ENCODE measurements around the gene LRRC4. TPM values are rescaled to one million over a fixed set of nuclear protein-coding genes. Genes with fewer than 3 reads are reported as not detected.

Gene LRRC4
- total RNA-seq, 2 donors from 2014 or later: 0.17 to 1.9 TPM

- Histone ChIP-seq H3K36me3 (no peaks in the 10 kb centered on the region), H3K9ac (ENCODE audit: low read depth in 2 of 2, low read length in 2 of 2) (no peak overlapping the region), H3K27ac (no peak overlapping the region), H3K27me3 (peaks cover under 1% of the 10 kb centered on the region), H3K9me3 (no peaks in the 10 kb centered on the region), H3K4me1 (peaks cover 8% of the 10 kb centered on the region), H3K4me3 (no peak overlapping the region)
- DNase-seq: no peak
- intact Hi-C loops (cut with DNase I): loop anchor here (10.0 kb wide), 1 partner anchor 168 kb away; no protein-coding TSS in a partner anchor
- TF ChIP-seq CTCF (IDR thresholded peaks at IDR 0.05): no peak
Measured at GRCh38 chr7:128037081-128037480, 5.8 kb upstream of the LRRC4 start.

DNA sequence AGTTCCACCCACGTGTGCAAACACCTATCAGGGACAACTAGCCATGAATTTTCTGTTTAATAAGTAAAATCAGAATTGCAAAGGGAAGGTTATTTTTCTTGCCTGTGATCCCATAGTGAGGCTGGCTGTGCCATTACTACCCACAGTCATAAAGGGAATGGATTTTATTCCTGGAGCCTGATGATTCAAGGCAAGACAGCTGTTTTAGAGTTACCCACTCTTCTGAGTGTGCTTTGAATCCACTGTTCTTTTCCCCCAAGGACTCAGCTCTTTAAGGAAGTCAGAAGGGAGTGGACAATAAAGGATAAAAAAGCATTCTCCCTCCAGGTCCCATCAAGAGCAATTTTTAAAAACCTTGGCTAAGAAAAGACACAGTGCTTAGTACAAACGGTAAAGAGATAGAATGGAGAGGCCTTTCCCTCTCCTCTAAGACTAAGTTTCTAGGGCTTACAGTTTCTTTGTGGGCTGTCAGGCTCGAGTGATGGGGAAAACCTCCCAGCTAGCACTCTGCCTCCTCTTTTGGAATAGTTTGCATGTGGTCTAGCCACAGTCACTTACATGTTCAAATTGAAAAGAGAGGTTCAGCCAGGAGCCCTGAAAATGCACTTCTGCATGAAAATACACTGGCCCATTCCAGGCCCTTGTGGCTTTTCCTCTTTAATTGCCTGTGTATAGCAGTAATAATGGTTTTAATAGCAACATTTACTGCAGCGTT, 5.1 kb upstream of the LRRC4 start:
- intact Hi-C loops (cut with DNase I): loop anchor here (10.0 kb wide), 1 partner anchor 168 kb away; no protein-coding TSS in a partner anchor
- peaks cover 8% of the 10 kb centered on the region for H3K4me1 ChIP-seq
- no peak for DNase-seq
- H3K27ac ChIP-seq: no peak overlapping the region
- H3K9ac ChIP-seq (ENCODE audit: low read depth in 2 of 2, low read length in 2 of 2): no peak overlapping the region
- no peak for TF ChIP-seq CTCF (IDR thresholded peaks at IDR 0.05)
- peaks cover 4% of the 10 kb centered on the region for H3K27me3 ChIP-seq
- H3K9me3 ChIP-seq: no peaks in the 10 kb centered on the region
- H3K36me3 ChIP-seq: no peaks in the 10 kb centered on the region
- no peak overlapping the region for H3K4me3 ChIP-seq

DNA sequence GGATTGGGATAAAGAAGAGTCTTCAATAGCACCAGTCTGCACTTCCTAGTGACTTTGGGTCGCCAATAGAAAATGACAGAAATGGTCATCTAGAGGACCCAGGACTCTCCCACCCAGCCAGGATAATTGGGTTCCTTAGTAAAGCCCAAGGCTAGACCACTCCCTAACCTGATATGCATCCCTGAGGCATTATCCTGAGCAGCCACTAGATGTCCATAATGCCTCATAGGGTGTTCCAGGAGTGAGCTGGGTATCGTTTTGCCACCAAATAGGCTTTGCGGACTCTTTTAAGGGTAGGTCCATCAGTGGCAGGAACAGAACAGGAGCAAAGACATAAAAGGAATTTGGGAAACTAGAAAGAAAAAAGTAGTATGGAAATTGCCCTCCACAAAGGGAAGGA, 4.5 kb upstream of the LRRC4 start:
- Histone ChIP-seq H3K4me1 (peaks cover 8% of the 10 kb centered on the region), H3K27me3 (peaks cover 4% of the 10 kb centered on the region), H3K27ac (no peak overlapping the region), H3K9ac (ENCODE audit: low read depth in 2 of 2, low read length in 2 of 2) (no peak overlapping the region), H3K4me3 (no peak overlapping the region), H3K36me3 (no peaks in the 10 kb centered on the region), H3K9me3 (no peaks in the 10 kb centered on the region)
- intact Hi-C loops (cut with DNase I): loop anchor here (10.0 kb wide), 1 partner anchor 169 kb away; no protein-coding TSS in a partner anchor
- DNase-seq: no peak
- TF ChIP-seq CTCF (IDR thresholded peaks at IDR 0.05): no peak

- TF ChIP-seq CTCF (IDR thresholded peaks at IDR 0.05): no peak
- Histone ChIP-seq H3K9ac (ENCODE audit: low read depth in 2 of 2, low read length in 2 of 2) (no peak overlapping the region), H3K27ac (no peak overlapping the region), H3K27me3 (peaks cover 8% of the 10 kb centered on the region), H3K4me1 (peaks cover 6% of the 10 kb centered on the region), H3K4me3 (no peak overlapping the region), H3K36me3 (no peaks in the 10 kb centered on the region), H3K9me3 (no peaks in the 10 kb centered on the region)
- intact Hi-C loops (cut with DNase I): loop anchor here (10.0 kb wide), 1 partner anchor 170 kb away; no protein-coding TSS in a partner anchor
- DNase-seq: no peak
Measured at GRCh38 chr7:128034825-128035224, 3.6 kb upstream of the LRRC4 start.

- Histone ChIP-seq H3K9me3 (no peaks in the 10 kb centered on the region), H3K4me1 (no peaks in the 10 kb centered on the region), H3K9ac (ENCODE audit: low read depth in 2 of 2, low read length in 2 of 2) (no peak overlapping the region), H3K27ac (no peak overlapping the region), H3K4me3 (no peak overlapping the region), H3K36me3 (no peaks in the 10 kb centered on the region), H3K27me3 (peaks cover 8% of the 10 kb centered on the region)
- no peak for TF ChIP-seq CTCF (IDR thresholded peaks at IDR 0.05)
- DNase-seq: no peak
- intact Hi-C loops (cut with DNase I): loop anchor here (10.0 kb wide), 1 partner anchor 172 kb away; no protein-coding TSS in a partner anchor
Measured at GRCh38 chr7:128033246-128033645, 2.0 kb upstream of the LRRC4 start.

Data from colonic mucosa (tissue), 4 donors.